ENCODE results near the gene HECW1. TPM values are rescaled to one million over a fixed set of nuclear protein-coding genes. Genes with fewer than 3 reads are reported as not detected.

Gene HECW1
- total RNA-seq, 1 donor from 2014 or later = 0.11 TPM

DNA sequence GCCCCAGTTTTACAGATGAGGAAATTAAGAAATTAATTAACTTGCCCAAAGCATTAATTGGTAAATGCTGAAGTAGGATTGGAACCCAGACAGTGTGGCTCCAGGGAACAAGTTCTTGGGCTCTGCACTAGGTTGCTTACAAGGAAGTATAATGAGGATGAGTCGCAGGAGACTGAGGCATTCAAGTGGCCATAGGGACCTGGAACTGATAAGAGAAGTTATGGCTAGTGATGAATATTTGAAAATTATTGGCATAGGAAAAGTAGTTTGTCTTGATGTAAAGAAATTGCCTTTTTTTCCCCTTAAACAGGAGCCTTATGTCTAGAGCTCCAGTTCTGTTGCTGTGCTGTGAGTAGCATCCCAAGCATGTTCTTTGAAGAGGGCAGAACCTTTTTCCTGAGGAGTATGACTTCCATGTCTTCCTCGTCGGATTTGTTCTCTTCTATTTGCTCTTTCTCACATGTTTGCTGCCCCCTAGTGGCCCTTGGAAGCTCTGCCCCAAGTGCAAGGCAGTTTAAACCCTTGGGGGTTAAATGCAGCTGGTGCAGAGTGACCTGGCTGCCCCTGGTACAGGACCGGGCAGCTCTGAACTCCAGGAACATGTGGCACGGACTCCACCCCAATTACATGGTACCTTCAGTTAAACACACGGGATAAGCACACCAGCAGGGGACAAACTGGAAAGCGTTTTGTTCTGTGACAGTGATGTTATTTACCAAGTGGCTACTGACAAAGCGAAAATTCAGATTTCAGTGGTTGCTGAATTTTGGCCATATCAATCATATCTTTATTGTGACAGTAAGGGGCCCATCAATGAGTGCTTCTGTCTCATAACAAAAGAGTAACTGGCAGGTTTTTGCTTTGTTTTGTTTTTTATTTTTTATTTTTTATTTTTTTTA, 148.8 kb downstream of the HECW1 start:
- H3F3A ChIP-seq (ENCODE audit: low read depth) = no peaks in the 10 kb centered on the region
- Mint-ChIP-seq H3K36me3 (no peaks in the 10 kb centered on the region), H3K27me3 (ENCODE audit: insufficient read depth, low read depth) (no peaks in the 10 kb centered on the region), H3K4me3 (no peak overlapping the region), H3K4me1 (no peaks in the 10 kb centered on the region), H3K27ac (no peak overlapping the region), H3K9me3 (no peaks in the 10 kb centered on the region)
- H3K4me3 ChIP-seq = no peak overlapping the region
- DNase-seq (ENCODE audit: low spot score) = peak; percentile 92
- no peak overlapping the region for H2AFZ ChIP-seq (replicated peaks)
- no peaks in the 10 kb centered on the region for H3K36me3 ChIP-seq
- TF ChIP-seq, protein P1, sequence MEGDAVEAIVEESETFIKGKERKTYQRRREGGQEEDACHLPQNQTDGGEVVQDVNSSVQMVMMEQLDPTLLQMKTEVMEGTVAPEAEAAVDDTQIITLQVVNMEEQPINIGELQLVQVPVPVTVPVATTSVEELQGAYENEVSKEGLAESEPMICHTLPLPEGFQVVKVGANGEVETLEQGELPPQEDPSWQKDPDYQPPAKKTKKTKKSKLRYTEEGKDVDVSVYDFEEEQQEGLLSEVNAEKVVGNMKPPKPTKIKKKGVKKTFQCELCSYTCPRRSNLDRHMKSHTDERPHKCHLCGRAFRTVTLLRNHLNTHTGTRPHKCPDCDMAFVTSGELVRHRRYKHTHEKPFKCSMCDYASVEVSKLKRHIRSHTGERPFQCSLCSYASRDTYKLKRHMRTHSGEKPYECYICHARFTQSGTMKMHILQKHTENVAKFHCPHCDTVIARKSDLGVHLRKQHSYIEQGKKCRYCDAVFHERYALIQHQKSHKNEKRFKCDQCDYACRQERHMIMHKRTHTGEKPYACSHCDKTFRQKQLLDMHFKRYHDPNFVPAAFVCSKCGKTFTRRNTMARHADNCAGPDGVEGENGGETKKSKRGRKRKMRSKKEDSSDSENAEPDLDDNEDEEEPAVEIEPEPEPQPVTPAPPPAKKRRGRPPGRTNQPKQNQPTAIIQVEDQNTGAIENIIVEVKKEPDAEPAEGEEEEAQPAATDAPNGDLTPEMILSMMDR (IDR thresholded peaks at IDR 0.05) = peak; percentile 96
- TF ChIP-seq EZH2phosphoT487 (IDR thresholded peaks at IDR 0.05) = no peak
- no peak for TF ChIP-seq EZH2 (IDR thresholded peaks at IDR 0.05)
- no peaks in the 10 kb centered on the region for H3K4me1 ChIP-seq
- no peaks in the 10 kb centered on the region for H3K79me2 ChIP-seq (ENCODE audit: low read depth)
- H3K9ac ChIP-seq = no peak overlapping the region
- no peak overlapping the region for H3K27ac ChIP-seq
- no peaks in the 10 kb centered on the region for H3K27me3 ChIP-seq
- H4K20me1 ChIP-seq (ENCODE audit: low read depth) = no peaks in the 10 kb centered on the region
- H3K9me3 ChIP-seq (ENCODE audit: low read depth) = no peaks in the 10 kb centered on the region
- no peak overlapping the region for H3K4me2 ChIP-seq

DNA sequence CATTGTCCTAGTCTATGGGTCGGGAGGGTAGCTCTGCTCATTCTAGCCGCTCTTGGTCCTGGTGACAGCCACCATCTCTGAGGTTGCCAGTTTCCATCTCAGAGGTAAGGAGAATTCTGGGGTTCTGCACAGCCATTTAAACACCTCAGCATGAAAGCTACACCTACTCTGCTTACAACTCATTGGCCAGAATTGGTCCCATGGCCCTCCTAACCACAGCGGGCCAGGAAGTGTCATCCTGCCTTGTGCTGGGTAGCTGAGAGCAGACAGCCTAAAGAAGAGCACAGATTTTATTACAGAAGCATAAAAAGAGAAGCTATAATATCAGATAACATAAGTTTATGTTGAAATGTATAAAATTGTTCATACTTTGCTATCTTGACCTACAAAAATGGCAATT, 152.7 kb downstream of the HECW1 start:
- TF ChIP-seq, protein P1 (IDR thresholded peaks at IDR 0.05) = no peak
- TF ChIP-seq EZH2phosphoT487 (IDR thresholded peaks at IDR 0.05) (no peak), EZH2 (IDR thresholded peaks at IDR 0.05) (no peak)
- Histone ChIP-seq H3K4me3 (no peak overlapping the region), H2AFZ (replicated peaks) (no peak overlapping the region), H4K20me1 (ENCODE audit: low read depth) (no peaks in the 10 kb centered on the region), H3K79me2 (ENCODE audit: low read depth) (no peaks in the 10 kb centered on the region), H3K27me3 (no peaks in the 10 kb centered on the region), H3F3A (ENCODE audit: low read depth) (no peaks in the 10 kb centered on the region), H3K27ac (no peak overlapping the region), H3K9me3 (ENCODE audit: low read depth) (no peaks in the 10 kb centered on the region), H3K9ac (no peak overlapping the region), H3K4me2 (no peak overlapping the region), H3K4me1 (no peaks in the 10 kb centered on the region), H3K36me3 (no peaks in the 10 kb centered on the region)
- Mint-ChIP-seq H3K27ac (no peak overlapping the region), H3K9me3 (peaks cover under 1% of the 10 kb centered on the region), H3K36me3 (no peaks in the 10 kb centered on the region), H3K4me1 (no peaks in the 10 kb centered on the region), H3K4me3 (no peak overlapping the region), H3K27me3 (ENCODE audit: insufficient read depth, low read depth) (no peaks in the 10 kb centered on the region)
- no peak for DNase-seq (ENCODE audit: low spot score)

DNA sequence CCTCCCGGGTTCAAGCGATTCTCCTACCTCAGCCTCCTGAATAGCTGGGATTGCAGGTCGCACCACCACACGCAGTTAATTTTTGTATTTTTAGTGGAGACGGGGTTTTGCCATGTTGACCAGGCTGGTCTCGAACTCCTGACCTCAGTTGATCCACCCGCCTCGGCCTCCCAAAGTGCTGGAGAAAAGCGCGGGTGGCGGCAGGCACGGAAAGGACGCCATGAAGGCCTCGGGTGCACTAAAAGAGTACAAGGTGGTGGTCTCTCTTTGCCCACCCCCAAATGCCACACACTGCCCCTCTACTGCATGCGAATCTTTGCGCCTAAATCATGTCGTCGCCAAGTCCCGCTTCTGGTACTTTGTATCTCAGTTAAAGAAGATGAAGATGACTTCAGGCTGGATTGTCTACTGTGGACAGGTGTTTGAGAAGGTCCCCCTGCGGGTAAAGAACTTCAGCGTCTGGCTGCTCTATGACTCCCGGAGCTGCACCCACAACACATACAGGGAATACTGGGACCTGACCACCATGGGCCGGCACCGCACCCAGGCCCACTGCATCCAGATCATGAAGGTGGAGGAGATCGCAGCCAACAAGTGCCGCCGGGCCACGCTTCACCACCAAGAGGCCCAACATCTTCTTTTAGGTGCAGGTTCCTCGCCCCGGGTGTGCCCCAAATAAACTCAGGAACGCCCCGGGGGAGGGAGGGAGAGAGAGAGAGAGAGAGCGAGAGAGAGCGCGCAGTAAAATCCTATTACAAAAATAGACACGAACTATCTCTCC, 161.7 kb downstream of the HECW1 start:
- Mint-ChIP-seq H3K27ac (no peak overlapping the region), H3K36me3 (peaks cover 2% of the 10 kb centered on the region), H3K4me3 (no peak overlapping the region), H3K9me3 (peaks cover 20% of the 10 kb centered on the region), H3K4me1 (peaks cover 4% of the 10 kb centered on the region), H3K27me3 (ENCODE audit: insufficient read depth, low read depth) (peaks cover 6% of the 10 kb centered on the region)
- Histone ChIP-seq H2AFZ (replicated peaks) (no peak overlapping the region), H3F3A (ENCODE audit: low read depth) (no peaks in the 10 kb centered on the region), H3K27me3 (no peaks in the 10 kb centered on the region), H3K36me3 (peaks cover 6% of the 10 kb centered on the region), H3K27ac (no peak overlapping the region), H3K9me3 (ENCODE audit: low read depth) (no peaks in the 10 kb centered on the region), H3K4me3 (no peak overlapping the region), H4K20me1 (ENCODE audit: low read depth) (no peaks in the 10 kb centered on the region), H3K79me2 (ENCODE audit: low read depth) (no peaks in the 10 kb centered on the region), H3K4me2 (no peak overlapping the region), H3K9ac (no peak overlapping the region), H3K4me1 (no peaks in the 10 kb centered on the region)
- no peak for DNase-seq (ENCODE audit: low spot score)
- TF ChIP-seq EZH2phosphoT487 (IDR thresholded peaks at IDR 0.05) = no peak
- no peak for TF ChIP-seq EZH2 (IDR thresholded peaks at IDR 0.05)
- TF ChIP-seq, protein P1 (IDR thresholded peaks at IDR 0.05) = no peak

All from neural progenitor cell (in vitro differentiated cells).